Loucy (cell line): Measurements from ENCODE around the gene REC114.
"Not testable (repeated sequence)": the region's sequence is repeated elsewhere in the genome, so short reads cannot be mapped to it uniquely, and the experiment has no call there.

Experiments used
- H2AFZ ChIP-seq: fragments of 200-600 bp; sonication (generic); 2 replicates; pipeline ENCODE4 v1.6.0; 2016; ENCODE audit warnings: antibody characterized with exemption, mild to moderate bottlenecking, low read length, moderate library complexity
- H3F3A ChIP-seq: fragments of 200-600 bp; 2 replicates; pipeline ENCODE4 v1.6.0; 2016; ENCODE audit warnings: antibody characterized with exemption, low read depth, mild to moderate bottlenecking
- H3K27me3 ChIP-seq: fragments of 200-600 bp; sonication (generic); 2 replicates; pipeline ENCODE4 v1.6.1; 2014; ENCODE audit warnings: low read length, mild to moderate bottlenecking; ENCODE audit not compliant: insufficient read depth, poor library complexity, severe bottlenecking
- H3K36me3 ChIP-seq: fragments of 200-600 bp; sonication (generic); 2 replicates; pipeline ENCODE4 v1.6.1; 2016; ENCODE audit warnings: low read length; ENCODE audit not compliant: insufficient read depth
- H3K4me1 ChIP-seq: fragments of 200-600 bp; sonication (generic); 2 replicates; pipeline ENCODE4 v1.5.1; 2014; ENCODE audit warnings: low read length, mild to moderate bottlenecking; ENCODE audit not compliant: insufficient read depth, poor library complexity, severe bottlenecking
- H3K4me2 ChIP-seq: fragments of 200-600 bp; sonication (generic); 2 replicates; pipeline ENCODE4 v1.6.0; 2014; ENCODE audit warnings: antibody characterized with exemption, low read length, low read depth, mild to moderate bottlenecking; ENCODE audit not compliant: poor library complexity, severe bottlenecking
- H3K4me3 ChIP-seq: fragments of 200-600 bp; sonication (generic); 2 replicates; pipeline ENCODE4 v1.5.1; 2014; ENCODE audit warnings: low read length, mild to moderate bottlenecking, mixed read lengths; ENCODE audit not compliant: poor library complexity, severe bottlenecking
- H3K79me2 ChIP-seq: fragments of 200-600 bp; sonication (generic); 2 replicates; pipeline ENCODE4 v1.6.1; 2014; ENCODE audit warnings: low read length; ENCODE audit not compliant: insufficient read depth
- H3K9ac ChIP-seq: fragments of 200-600 bp; sonication (generic); 2 replicates; pipeline ENCODE4 v1.6.0; 2014; ENCODE audit warnings: mild to moderate bottlenecking, low read depth, low read length, moderate library complexity; ENCODE audit not compliant: poor library complexity, severe bottlenecking
- H3K9me2 ChIP-seq: fragments of 200-600 bp; sonication (generic); replicated peaks from 2 replicates; pipeline ENCODE4 v1.6.1; 2016; ENCODE audit warnings: low read depth, low read length, mixed read lengths
- H3K9me3 ChIP-seq: fragments of 200-600 bp; sonication (generic); 2 replicates; pipeline ENCODE4 v1.6.1; 2014; ENCODE audit warnings: mild to moderate bottlenecking, antibody characterized with exemption, low read length, low read depth; ENCODE audit not compliant: insufficient read depth
- H4K20me1 ChIP-seq: fragments of 200-600 bp; sonication (generic); 2 replicates; pipeline ENCODE4 v1.6.0; 2014; ENCODE audit warnings: antibody characterized with exemption, low read length, mild to moderate bottlenecking; ENCODE audit not compliant: insufficient read depth, poor library complexity, severe bottlenecking
- EZH2phosphoT487 ChIP-seq: fragments of 200-600 bp; IDR thresholded peaks from 2 replicates; pipeline ENCODE4 v1.6.1; 2018; ENCODE audit warnings: antibody characterized with exemption, mild to moderate bottlenecking, moderate library complexity, borderline replicate concordance
- TF ChIP-seq, protein P1 (sequence below): fragments of 200-600 bp; sonication (generic); conservative IDR thresholded peaks from 2 replicates; pipeline ENCODE4 v1.5.1; 2014; ENCODE audit warnings: mild to moderate bottlenecking, antibody characterized with exemption, low read length

The REC114 gene

DNA sequence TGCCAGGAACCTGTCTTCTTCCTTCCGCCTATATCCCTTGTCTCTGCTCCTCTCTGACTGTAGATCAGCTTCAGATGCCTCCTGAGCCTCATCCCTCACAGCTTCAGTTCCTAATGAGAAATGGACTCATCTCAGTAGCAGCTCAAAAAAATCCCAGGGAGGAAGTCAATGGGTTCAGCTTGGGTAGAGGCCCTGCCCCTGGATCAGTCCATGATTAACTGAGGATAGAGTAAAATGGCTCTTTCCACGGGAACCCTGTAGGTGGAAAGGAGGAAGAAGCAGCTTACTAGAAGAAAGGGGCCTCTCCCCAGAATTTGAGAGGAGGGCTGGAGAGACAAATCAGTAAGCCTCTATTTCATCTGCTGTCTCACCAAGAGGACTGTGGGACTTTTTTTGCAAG lies 47.3 kb upstream of the REC114 start:
- Histone ChIP-seq H3K79me2 (no peaks in the 10 kb centered on the region), H3F3A (no peaks in the 10 kb centered on the region), H4K20me1 (no peaks in the 10 kb centered on the region), H3K4me3 (no peak overlapping the region), H3K4me2 (no peak overlapping the region), H3K9me3 (no peaks in the 10 kb centered on the region), H2AFZ (no peak overlapping the region), H3K27me3 (no peaks in the 10 kb centered on the region), H3K4me1 (no peaks in the 10 kb centered on the region), H3K36me3 (no peaks in the 10 kb centered on the region), H3K9ac (no peak overlapping the region), H3K9me2 (no peaks in the 10 kb centered on the region)
- TF ChIP-seq, protein P1, sequence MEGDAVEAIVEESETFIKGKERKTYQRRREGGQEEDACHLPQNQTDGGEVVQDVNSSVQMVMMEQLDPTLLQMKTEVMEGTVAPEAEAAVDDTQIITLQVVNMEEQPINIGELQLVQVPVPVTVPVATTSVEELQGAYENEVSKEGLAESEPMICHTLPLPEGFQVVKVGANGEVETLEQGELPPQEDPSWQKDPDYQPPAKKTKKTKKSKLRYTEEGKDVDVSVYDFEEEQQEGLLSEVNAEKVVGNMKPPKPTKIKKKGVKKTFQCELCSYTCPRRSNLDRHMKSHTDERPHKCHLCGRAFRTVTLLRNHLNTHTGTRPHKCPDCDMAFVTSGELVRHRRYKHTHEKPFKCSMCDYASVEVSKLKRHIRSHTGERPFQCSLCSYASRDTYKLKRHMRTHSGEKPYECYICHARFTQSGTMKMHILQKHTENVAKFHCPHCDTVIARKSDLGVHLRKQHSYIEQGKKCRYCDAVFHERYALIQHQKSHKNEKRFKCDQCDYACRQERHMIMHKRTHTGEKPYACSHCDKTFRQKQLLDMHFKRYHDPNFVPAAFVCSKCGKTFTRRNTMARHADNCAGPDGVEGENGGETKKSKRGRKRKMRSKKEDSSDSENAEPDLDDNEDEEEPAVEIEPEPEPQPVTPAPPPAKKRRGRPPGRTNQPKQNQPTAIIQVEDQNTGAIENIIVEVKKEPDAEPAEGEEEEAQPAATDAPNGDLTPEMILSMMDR: no peak
- TF ChIP-seq EZH2phosphoT487: no peak

DNA sequence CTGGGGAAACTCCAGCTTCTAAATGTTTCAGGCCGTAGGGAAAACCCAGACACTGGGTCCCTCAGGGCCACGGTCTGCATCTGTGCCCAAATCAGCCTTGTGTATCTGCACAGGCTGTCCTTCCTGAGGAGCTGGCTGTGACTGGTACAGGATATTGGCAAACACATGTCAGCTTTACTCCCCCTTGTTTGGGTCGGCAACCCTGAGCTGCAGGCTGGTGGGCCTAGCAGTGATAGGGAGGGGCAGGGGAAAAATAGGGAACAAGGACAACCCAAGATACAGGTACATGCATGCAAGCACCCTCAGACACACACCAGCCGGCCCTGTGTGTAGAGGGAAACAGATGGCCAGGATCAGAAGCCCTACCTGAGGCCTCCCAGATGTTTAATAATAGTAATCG lies 45.5 kb upstream of the REC114 start:
- Histone ChIP-seq H3K4me1 (no peaks in the 10 kb centered on the region), H3K9me2 (no peaks in the 10 kb centered on the region), H3K9me3 (no peaks in the 10 kb centered on the region), H3K9ac (no peak overlapping the region), H3F3A (no peaks in the 10 kb centered on the region), H3K4me2 (no peak overlapping the region), H3K79me2 (no peaks in the 10 kb centered on the region), H4K20me1 (no peaks in the 10 kb centered on the region), H3K4me3 (no peak overlapping the region), H2AFZ (no peak overlapping the region), H3K36me3 (no peaks in the 10 kb centered on the region), H3K27me3 (no peaks in the 10 kb centered on the region)
- no peak for TF ChIP-seq EZH2phosphoT487
- TF ChIP-seq, protein P1: no peak

DNA sequence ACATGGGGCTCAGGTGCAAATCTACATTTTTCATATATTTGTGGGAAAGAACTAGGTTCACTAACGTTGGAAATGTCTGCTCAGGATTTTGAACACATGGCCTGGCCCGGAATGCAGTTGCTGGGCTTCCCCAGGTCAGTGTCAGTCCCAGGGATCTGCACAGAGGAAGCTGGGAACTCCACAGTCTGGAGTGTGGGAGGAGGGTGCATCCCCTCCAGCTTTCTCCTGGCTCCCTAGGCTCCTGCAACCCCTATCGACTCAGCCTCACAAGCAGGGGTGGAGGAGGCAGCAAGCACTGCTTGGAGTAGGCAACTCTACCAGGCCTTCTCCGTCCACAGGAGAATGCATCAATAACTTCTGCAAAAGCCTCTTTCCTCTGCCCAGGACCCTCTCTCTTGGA lies 44.1 kb upstream of the REC114 start:
- no peaks in the 10 kb centered on the region for H3K27me3 ChIP-seq
- no peaks in the 10 kb centered on the region for H3K36me3 ChIP-seq
- H4K20me1 ChIP-seq: no peaks in the 10 kb centered on the region
- H3K9me2 ChIP-seq: no peaks in the 10 kb centered on the region
- no peaks in the 10 kb centered on the region for H3K9me3 ChIP-seq
- H3K4me1 ChIP-seq: no peaks in the 10 kb centered on the region
- TF ChIP-seq EZH2phosphoT487: no peak
- TF ChIP-seq, protein P1: no peak
- H3K4me2 ChIP-seq: no peak overlapping the region
- H3K9ac ChIP-seq: no peak overlapping the region
- no peak overlapping the region for H2AFZ ChIP-seq
- no peaks in the 10 kb centered on the region for H3F3A ChIP-seq
- H3K79me2 ChIP-seq: no peaks in the 10 kb centered on the region
- no peak overlapping the region for H3K4me3 ChIP-seq

DNA sequence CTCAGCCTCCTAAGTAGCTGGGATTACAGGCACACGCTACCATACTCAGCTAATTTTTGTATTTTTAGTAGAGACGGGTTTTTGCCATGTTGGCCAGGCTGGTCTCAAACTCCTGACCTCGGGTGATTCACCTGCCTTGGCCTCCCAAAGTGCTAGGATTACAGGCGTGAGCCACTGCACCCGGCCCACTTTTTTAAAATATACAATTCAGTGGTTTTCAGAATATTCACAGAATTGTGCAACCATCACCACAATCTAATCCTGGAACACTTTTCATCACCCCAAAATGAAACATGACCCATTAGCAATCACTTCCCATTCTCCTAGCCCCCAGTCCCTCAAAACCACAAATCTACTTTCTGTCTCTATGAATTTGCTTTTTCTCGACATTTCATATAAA lies 42.7 kb upstream of the REC114 start:
- H3K4me1 ChIP-seq, H3F3A ChIP-seq, H3K36me3 ChIP-seq, H3K9me3 ChIP-seq, H3K27me3 ChIP-seq, H2AFZ ChIP-seq, H3K4me3 ChIP-seq, H3K79me2 ChIP-seq, H3K9me2 ChIP-seq, H4K20me1 ChIP-seq, H3K4me2 ChIP-seq, H3K9ac ChIP-seq: not testable (repeated sequence)
